Bronchial epithelial cell (primary cell): Measurements from ENCODE around the gene IMMT. TPM values are rescaled to one million over a fixed set of nuclear protein-coding genes. Genes with fewer than 3 reads are reported as not detected.

Source experiments
- DNase-seq: peaks from one replicate; pipeline ENCODE4 v3.0.0-alpha.2; 2010; ENCODE audit warnings: low read depth
- FAIRE-seq: peaks from 2 replicates; lab custom pipeline; 2011; peaks lifted over from hg19 to GRCh38; lab: Jason Lieb, UNC
- H3K27me3 ChIP-seq: 2 replicates; pipeline ENCODE4 v1.5.1; 2011; ENCODE audit warnings: low read length; ENCODE audit not compliant: control insufficient read depth, insufficient read depth
- H3K36me3 ChIP-seq: 2 replicates; pipeline ENCODE4 v1.5.1; 2011; ENCODE audit warnings: low read length; ENCODE audit not compliant: control insufficient read depth, insufficient read depth
- H3K4me3 ChIP-seq: 2 replicates; pipeline ENCODE4 v1.5.1; 2011; ENCODE audit warnings: mild to moderate bottlenecking, low read depth, low read length, control low read depth
- CTCF ChIP-seq: IDR thresholded peaks from 2 replicates; pipeline ENCODE4 v1.5.1; 2011; ENCODE audit warnings: mild to moderate bottlenecking, moderate library complexity, low read length, control low read depth, inconsistent platforms; ENCODE audit not compliant: insufficient read depth, severe bottlenecking
- total RNA-seq: library from RNA; depleted of rRNA; stranded (reverse); fragments of >200 nt; gene quantifications from 2 replicates; pipeline ENCODE4 v1.2.1, GENCODE V29; 2014

IMMT gene
- total RNA-seq, 1 donor from 2014 or later, result 32.4 TPM

DNA sequence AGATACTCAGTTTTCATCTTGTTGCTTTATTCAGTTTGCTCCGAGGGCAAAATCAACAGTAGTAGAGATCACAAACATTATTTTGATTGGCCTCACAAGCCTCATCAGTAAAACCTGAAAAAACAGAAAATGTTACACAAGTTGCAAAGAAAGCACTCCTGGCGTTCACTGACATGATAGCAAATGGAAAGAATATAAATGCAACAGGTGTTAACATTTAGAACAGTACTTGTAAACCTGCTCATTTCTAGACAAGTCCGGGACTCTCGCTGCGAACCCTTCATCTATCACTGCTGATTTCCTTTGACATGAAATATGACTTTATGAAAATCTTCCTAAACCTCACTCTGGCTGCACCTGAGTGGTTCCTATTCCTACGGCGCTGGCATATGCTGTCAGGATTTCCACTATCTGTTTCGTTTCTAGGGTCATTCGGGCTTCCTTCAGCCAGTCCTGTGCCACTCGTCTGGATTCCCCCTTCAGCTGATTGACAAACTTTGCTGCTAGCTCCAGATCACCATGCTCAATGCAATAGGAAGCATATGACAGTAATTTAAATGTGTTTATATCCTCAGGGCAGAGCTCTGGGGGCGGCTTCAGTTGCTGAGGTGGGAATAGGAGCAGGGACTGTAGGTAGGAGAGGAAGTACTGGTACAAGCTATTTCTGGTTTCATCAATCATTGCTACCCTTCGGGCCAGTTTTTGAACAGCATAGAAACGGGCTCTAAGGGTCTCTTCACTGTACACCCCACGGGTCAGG lies 51.2 kb downstream of the IMMT start:
- H3K27me3 ChIP-seq, result no peaks in the 10 kb centered on the region
- DNase-seq (no peak), FAIRE-seq (no peak)
- H3K4me3 ChIP-seq, result no peak overlapping the region
- TF ChIP-seq CTCF, result no peak
- peaks cover 5% of the 10 kb centered on the region for H3K36me3 ChIP-seq

- H3K4me3 ChIP-seq, result no peak overlapping the region
- DNase-seq (no peak), FAIRE-seq (no peak)
- TF ChIP-seq CTCF, result no peak
- H3K36me3 ChIP-seq, result peaks cover 6% of the 10 kb centered on the region
- no peaks in the 10 kb centered on the region for H3K27me3 ChIP-seq
These were observed 52.0 kb downstream of the IMMT start for GRCh38 chr2:86143307-86143706.

- FAIRE-seq (no peak), DNase-seq (no peak)
- no peak overlapping the region for H3K4me3 ChIP-seq
- H3K27me3 ChIP-seq, result no peaks in the 10 kb centered on the region
- peaks cover 10% of the 10 kb centered on the region for H3K36me3 ChIP-seq
- TF ChIP-seq CTCF, result no peak
These were observed 52.6 kb downstream of the IMMT start for GRCh38 chr2:86142436-86143257.

- no peak for FAIRE-seq
- no peak for TF ChIP-seq CTCF
- Histone ChIP-seq H3K27me3 (no peaks in the 10 kb centered on the region), H3K4me3 (no peak overlapping the region), H3K36me3 (peaks cover 13% of the 10 kb centered on the region)
- DNase-seq, result no peak
These were observed 54.3 kb downstream of the IMMT start for GRCh38 chr2:86140969-86141392.

DNA sequence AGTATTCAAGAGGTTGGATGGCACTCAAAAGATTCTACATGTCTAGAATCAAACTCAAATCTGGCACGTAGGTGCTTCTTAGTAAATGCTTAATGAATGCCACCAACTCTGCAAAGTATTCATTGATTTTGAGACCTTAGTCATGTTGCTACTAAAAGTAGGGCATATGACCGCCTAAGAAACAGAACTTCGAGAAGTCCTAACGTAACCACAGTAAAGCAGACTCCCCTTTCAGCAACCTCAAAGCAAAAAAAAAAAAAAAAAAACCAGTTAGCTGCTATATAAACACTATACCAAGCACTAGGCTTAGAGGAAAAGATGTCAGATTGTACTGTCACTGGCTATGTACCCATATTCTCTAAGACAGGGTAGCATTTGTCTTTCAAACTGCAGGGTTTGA lies 55.3 kb downstream of the IMMT start:
- no peaks in the 10 kb centered on the region for H3K27me3 ChIP-seq
- FAIRE-seq (no peak), DNase-seq (no peak)
- H3K4me3 ChIP-seq, result no peak overlapping the region
- TF ChIP-seq CTCF, result no peak
- peaks cover 17% of the 10 kb centered on the region for H3K36me3 ChIP-seq
